ENCODE results near the gene OOSP3.

GRCh38 chr11:59898046-59898445, 19.5 kb downstream of the OOSP3 start:
- no peak for TF ChIP-seq CTCF (conservative IDR thresholded peaks at IDR 0.05; ENCODE audit: low read length)
- no peak for TF ChIP-seq EZH2phosphoT487 (IDR thresholded peaks at IDR 0.05; ENCODE audit: borderline replicate concordance)

Measured in Loucy (cell line).